Endothelial cell of umbilical vein (primary cell): Measurements from ENCODE around the gene RUNX2. TPM values are rescaled to one million over a fixed set of nuclear protein-coding genes. Genes with fewer than 3 reads are reported as not detected.

Experiments
- BruUV-seq: library from RNA; stranded (reverse); fragments of 400-500 nt; replicated peaks from 2 replicates; lab custom pipeline; 2021; lab: Mats Ljungman, UMichigan
- CTCF ChIA-PET: fragments of 300-600, 350-600 bp; sonication (Branson Sonifier 250); formaldehyde crosslinking; loops from one replicate; lab custom pipeline; 2021; ENCODE audit warnings: antibody characterized with exemption, inconsistent platforms; lab: Charles Lee
- POLR2A ChIA-PET: fragments of 300-600, 350-600 bp; sonication (Branson Sonifier 250); formaldehyde crosslinking; loops from one replicate; lab custom pipeline; 2021; ENCODE audit warnings: antibody characterized with exemption, inconsistent platforms; lab: Charles Lee
- DNase-seq: peaks from one replicate; pipeline ENCODE4 v3.0.0-alpha.2; 2011; ENCODE audit warnings: low read depth, low spot score
- FAIRE-seq: peaks from 2 replicates; lab custom pipeline; 2011; peaks lifted over from hg19 to GRCh38; lab: Jason Lieb, UNC
- H2AFZ ChIP-seq: 2 replicates; pipeline ENCODE4 v1.6.0; 2012; ENCODE audit warnings: low read depth, low read length, control low read depth, inconsistent platforms
- H3K27ac ChIP-seq: 2 replicates; pipeline ENCODE4 v1.5.1; 2011; ENCODE audit warnings: low read depth, mild to moderate bottlenecking, control low read depth, low read length, moderate library complexity; ENCODE audit not compliant: insufficient read depth
- H3K27me3 ChIP-seq, 2 experiments: 2 replicates each; pipeline versions ENCODE4 v1.6.0 to v1.6.1; 2011; ENCODE audit warnings: low read length in 2 of 2, mixed read lengths in 1 of 2; ENCODE audit not compliant: control insufficient read depth in 2 of 2, insufficient read depth in 2 of 2
- H3K36me3 ChIP-seq, 2 experiments: 2 replicates in 1 of 2; 3 replicates in 1 of 2; pipeline ENCODE4 v1.5.1; 2011; ENCODE audit warnings: low read length in 2 of 2, mild to moderate bottlenecking in 1 of 2, moderate library complexity in 1 of 2; ENCODE audit not compliant: control insufficient read depth in 2 of 2, insufficient read depth in 2 of 2; ENCODE audit errors: extremely low read depth in 1 of 2
- H3K4me1 ChIP-seq: 3 replicates; pipeline ENCODE4 v1.5.1; 2011; ENCODE audit warnings: mild to moderate bottlenecking, low read length; ENCODE audit not compliant: control insufficient read depth, insufficient read depth; ENCODE audit errors: extremely low read depth
- H3K4me2 ChIP-seq: 2 replicates; pipeline ENCODE4 v1.6.1; 2011; ENCODE audit warnings: low read length, control low read depth, mixed read lengths; ENCODE audit not compliant: insufficient read depth
- H3K4me3 ChIP-seq, 3 experiments: fragments of 200-600 bp in 1 of 3; sonication (generic), shearing (Covaris generic) in 1 of 3; replicated peaks in 1 of 3; 2 replicates each; pipeline ENCODE4 v1.5.1; 2011 to 2016; ENCODE audit warnings: control low read depth in 3 of 3, low read length in 3 of 3, mild to moderate bottlenecking in 2 of 3, inconsistent platforms in 1 of 3, low read depth in 1 of 3, moderate library complexity in 1 of 3; ENCODE audit not compliant: insufficient read depth in 1 of 3
- H3K79me2 ChIP-seq: 2 replicates; pipeline ENCODE4 v1.6.0; 2012; ENCODE audit warnings: low read length, inconsistent platforms; ENCODE audit not compliant: control insufficient read depth, insufficient read depth
- H3K9ac ChIP-seq: replicated peaks from 2 replicates; pipeline ENCODE3; 2011; ENCODE audit warnings: low read length, control low read depth; ENCODE audit not compliant: insufficient read depth; ENCODE audit errors: extremely low read depth
- H3K9me1 ChIP-seq: replicated peaks from 3 replicates; pipeline ENCODE4 v1.6.0; 2011; ENCODE audit warnings: mild to moderate bottlenecking, low read length; ENCODE audit not compliant: control insufficient read depth, insufficient read depth; ENCODE audit errors: extremely low read depth
- H3K9me3 ChIP-seq: replicated peaks from 2 replicates; pipeline ENCODE4 v1.5.1; 2012; ENCODE audit warnings: low read length, inconsistent platforms; ENCODE audit not compliant: control insufficient read depth, insufficient read depth
- H4K20me1 ChIP-seq: replicated peaks from 2 replicates; pipeline ENCODE3; 2011; ENCODE audit warnings: mild to moderate bottlenecking, low read length; ENCODE audit not compliant: control insufficient read depth, insufficient read depth; ENCODE audit errors: extremely low read depth
- EZH2 ChIP-seq: IDR thresholded peaks from 2 replicates; pipeline ENCODE4 v1.6.1; 2012; ENCODE audit warnings: borderline replicate concordance, low read depth, mild to moderate bottlenecking, moderate library complexity, low read length, inconsistent platforms; ENCODE audit not compliant: severe bottlenecking
- FOS ChIP-seq: IDR thresholded peaks from 2 replicates; pipeline ENCODE4 v1.6.1; 2011; ENCODE audit warnings: mild to moderate bottlenecking, low read length, moderate library complexity, borderline replicate concordance; ENCODE audit not compliant: insufficient read depth
- GATA2 ChIP-seq: IDR thresholded peaks from 2 replicates; pipeline ENCODE4 v1.7.0; 2011; ENCODE audit warnings: low read depth, mild to moderate bottlenecking, moderate library complexity, mixed read lengths, low read length; ENCODE audit not compliant: insufficient read length, insufficient read depth
- JUN ChIP-seq: IDR thresholded peaks from 2 replicates; pipeline ENCODE4 v1.6.1; 2011; ENCODE audit warnings: borderline replicate concordance, low read depth; ENCODE audit not compliant: insufficient read length, insufficient read depth
- MYC ChIP-seq: IDR thresholded peaks from one replicate; pipeline ENCODE4 v1.6.1; 2011; ENCODE audit warnings: mild to moderate bottlenecking, low read depth, low read length
- POLR2A ChIP-seq: IDR thresholded peaks from 2 replicates; pipeline ENCODE4 v1.6.1; 2012; ENCODE audit warnings: low read depth, mild to moderate bottlenecking, control low read depth, low read length
- POLR2AphosphoS5 ChIP-seq: IDR thresholded peaks from 2 replicates; pipeline ENCODE4 v1.6.1; 2012; ENCODE audit warnings: low read depth, mild to moderate bottlenecking, control low read depth, low read length, moderate library complexity; ENCODE audit not compliant: insufficient read depth
- dilution Hi-C: fragments of 300-500 bp; cut with MboI; formaldehyde crosslinking; loops from one replicate; pipeline ENCODE4 v1.15.0; 2019; ENCODE audit warnings: low sequenced_read_pairs; ENCODE audit not compliant: extremely low pct_ligation_motif_present
- intact Hi-C: fragments of 100-400 bp; cut with micrococcal nuclease; formaldehyde crosslinking; loops from one replicate; pipeline ENCODE4 v1.10.0; 2022
- polyA plus RNA-seq, 4 experiments: library from polyadenylated mRNA; depleted of rRNA in 3 of 4; stranded (reverse) in 3 of 4; unstranded in 1 of 4; fragments of >200 nt; gene quantifications; 2 replicates each; pipeline versions ENCODE4 v1.2.1 to v1.2.3, GENCODE V29; 2011 to 2012; ENCODE audit warnings: missing spikeins in 1 of 4
- total RNA-seq: library from RNA; stranded (reverse); gene quantifications from 2 replicates; pipeline ENCODE4 v1.2.3, GENCODE V29; 2021
- TF ChIP-seq, protein P1 (sequence below): IDR thresholded peaks from 2 replicates; pipeline ENCODE4 v1.6.1; 2011; ENCODE audit not compliant: insufficient read depth, insufficient read length
- TF ChIP-seq, protein P2 (sequence below), 2 donors: IDR thresholded peaks; 1 replicate in 1 of 2; 2 replicates in 1 of 2; pipeline ENCODE4 v1.5.1; 2011; ENCODE audit warnings: low read length in 2 of 2, mild to moderate bottlenecking in 2 of 2, moderate library complexity in 2 of 2, control low read depth in 1 of 2, inconsistent platforms in 1 of 2, low read depth in 1 of 2; ENCODE audit not compliant: insufficient read depth in 1 of 2; ENCODE audit errors: extremely low read depth in 1 of 2

RUNX2 gene
- total and polyA plus RNA-seq, 2 donors (not counting 3 experiments of a cell fraction or from before 2014, with no cell fraction given), result 0.06 TPM; not detected in 1

DNA sequence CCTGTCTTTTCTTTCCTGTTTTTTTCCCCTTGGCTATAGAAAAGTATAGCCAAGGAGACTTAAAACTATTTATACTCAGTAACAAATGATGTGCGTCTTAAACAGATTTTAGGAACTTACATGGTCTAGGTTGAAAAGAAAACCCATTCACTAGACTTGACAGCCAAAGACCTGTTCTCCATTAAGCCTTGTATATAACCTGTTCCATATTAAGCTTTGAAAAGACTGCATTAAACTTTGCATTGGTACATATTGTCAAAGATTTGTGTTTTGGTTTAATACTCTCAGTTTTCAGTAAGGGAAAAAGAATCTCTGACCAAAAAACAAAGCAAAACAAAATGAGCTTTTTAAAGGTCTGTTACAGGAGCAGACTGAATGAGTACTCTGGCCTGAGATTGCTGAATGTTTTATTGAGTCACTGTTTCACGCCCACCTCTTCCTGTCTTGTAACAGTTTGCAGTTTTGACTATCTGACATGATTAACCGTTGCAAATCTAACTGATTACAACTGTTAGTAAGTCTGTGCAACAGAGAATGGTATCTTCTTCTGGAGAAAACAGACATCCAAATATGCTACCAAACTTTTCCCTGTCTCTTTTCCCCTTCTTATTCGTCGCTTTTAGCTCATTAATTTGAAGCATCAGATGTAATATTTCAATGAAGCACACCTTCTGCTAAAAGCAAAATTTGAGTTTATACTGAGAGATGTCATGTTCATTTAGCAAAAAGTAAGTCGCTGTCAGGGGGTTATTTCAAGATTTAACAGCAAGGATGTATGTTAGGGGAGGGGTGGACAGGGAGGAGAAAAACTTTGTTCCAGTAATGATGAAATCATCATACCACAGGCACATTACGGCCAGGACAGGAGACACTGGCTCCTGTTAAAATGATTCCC lies 108.7 kb downstream of the RUNX2 start:
- intact Hi-C loops (no loop called here), dilution Hi-C loops (no loop called here)
- TF ChIP-seq GATA2 (peak; percentile 39), JUN (no peak)
- no peaks in the 10 kb centered on the region for H4K20me1 ChIP-seq
- H3K4me3 ChIP-seq, result no peak overlapping the region
- peak overlapping the region; percentile 57 for H3K4me2 ChIP-seq
- no peaks in the 10 kb centered on the region for H3K9me1 ChIP-seq
- DNase-seq (peak; percentile 68), FAIRE-seq (peak; percentile 90)
- H3K9me3 ChIP-seq, result no peaks in the 10 kb centered on the region
- H3K9ac ChIP-seq, result no peak overlapping the region
- H3K79me2 ChIP-seq, result no peaks in the 10 kb centered on the region
- BruUV-seq, result no TSS peak
- no peaks in the 10 kb centered on the region for H3K36me3 ChIP-seq
- H3K27me3 ChIP-seq, result no peaks in the 10 kb centered on the region
- H3K27ac ChIP-seq, result no peak overlapping the region
- ChIA-PET POLR2A (no interaction called here), CTCF (interaction anchor here (0.9 to 2.4 kb wide), 7 partner anchors 9 to 961 kb away, joined by 3 to 9 read pairs (median 4); no protein-coding TSS in a partner anchor)
- H3K4me1 ChIP-seq, result peaks cover 47% of the 10 kb centered on the region
- H2AFZ ChIP-seq, result no peak overlapping the region

DNA sequence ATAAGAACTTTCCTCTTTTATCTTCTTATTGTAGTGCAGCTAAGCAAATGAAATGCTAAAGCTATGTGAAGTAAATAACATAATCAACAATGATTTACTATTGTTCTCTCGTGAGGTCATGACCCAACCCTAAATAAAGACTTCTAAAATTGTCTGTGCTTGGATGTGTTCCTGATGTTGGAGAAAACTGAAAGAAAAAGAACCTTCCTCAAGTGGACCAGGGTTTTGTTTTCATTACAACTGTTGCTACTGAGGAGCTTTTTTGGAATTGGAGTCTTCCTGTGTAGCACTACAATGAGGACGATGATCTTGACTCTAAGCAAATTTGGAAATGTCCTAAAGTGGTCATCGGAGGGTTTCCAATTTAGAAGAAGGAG lies 109.3 kb downstream of the RUNX2 start:
- H3K4me3 ChIP-seq, result no peak overlapping the region
- no peak overlapping the region for H2AFZ ChIP-seq
- intact Hi-C loops, result no loop called here

More for the DNA sequence above, 109.3 kb downstream of the RUNX2 start:
- TF ChIP-seq, protein P1, sequence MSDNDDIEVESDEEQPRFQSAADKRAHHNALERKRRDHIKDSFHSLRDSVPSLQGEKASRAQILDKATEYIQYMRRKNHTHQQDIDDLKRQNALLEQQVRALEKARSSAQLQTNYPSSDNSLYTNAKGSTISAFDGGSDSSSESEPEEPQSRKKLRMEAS, result no peak
- TF ChIP-seq POLR2AphosphoS5 (no peak), GATA2 (no peak), EZH2 (no peak), FOS (no peak), MYC (no peak), JUN (no peak), POLR2A (no peak)
- TF ChIP-seq, protein P2, sequence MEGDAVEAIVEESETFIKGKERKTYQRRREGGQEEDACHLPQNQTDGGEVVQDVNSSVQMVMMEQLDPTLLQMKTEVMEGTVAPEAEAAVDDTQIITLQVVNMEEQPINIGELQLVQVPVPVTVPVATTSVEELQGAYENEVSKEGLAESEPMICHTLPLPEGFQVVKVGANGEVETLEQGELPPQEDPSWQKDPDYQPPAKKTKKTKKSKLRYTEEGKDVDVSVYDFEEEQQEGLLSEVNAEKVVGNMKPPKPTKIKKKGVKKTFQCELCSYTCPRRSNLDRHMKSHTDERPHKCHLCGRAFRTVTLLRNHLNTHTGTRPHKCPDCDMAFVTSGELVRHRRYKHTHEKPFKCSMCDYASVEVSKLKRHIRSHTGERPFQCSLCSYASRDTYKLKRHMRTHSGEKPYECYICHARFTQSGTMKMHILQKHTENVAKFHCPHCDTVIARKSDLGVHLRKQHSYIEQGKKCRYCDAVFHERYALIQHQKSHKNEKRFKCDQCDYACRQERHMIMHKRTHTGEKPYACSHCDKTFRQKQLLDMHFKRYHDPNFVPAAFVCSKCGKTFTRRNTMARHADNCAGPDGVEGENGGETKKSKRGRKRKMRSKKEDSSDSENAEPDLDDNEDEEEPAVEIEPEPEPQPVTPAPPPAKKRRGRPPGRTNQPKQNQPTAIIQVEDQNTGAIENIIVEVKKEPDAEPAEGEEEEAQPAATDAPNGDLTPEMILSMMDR (IDR thresholded peaks at IDR 0.05; ENCODE audit: extremely low read depth in 1 of 2, insufficient read depth in 1 of 2, low read depth in 1 of 2, low read length in 2 of 2), result no peak
- Histone ChIP-seq H3K4me1 (peaks cover 44% of the 10 kb centered on the region), H3K4me2 (no peak overlapping the region), H4K20me1 (no peaks in the 10 kb centered on the region), H3K9me1 (no peaks in the 10 kb centered on the region), H3K9ac (no peak overlapping the region), H3K27me3 (no peaks in the 10 kb centered on the region), H3K27ac (no peak overlapping the region), H3K36me3 (no peaks in the 10 kb centered on the region), H3K9me3 (no peaks in the 10 kb centered on the region), H3K79me2 (no peaks in the 10 kb centered on the region)
- FAIRE-seq (no peak), DNase-seq (no peak)
- ChIA-PET POLR2A (no interaction called here), CTCF (interaction anchor here (0.9 to 2.4 kb wide), 5 partner anchors 9 to 277 kb away, joined by 3 to 9 read pairs (median 4); no protein-coding TSS in a partner anchor)
- dilution Hi-C loops, result no loop called here
- no TSS peak for BruUV-seq
